Peyer's patch (tissue), 4 donors: ENCODE results near the gene CDH4.

ENCODE experiments used
- CTCF ChIP-seq, 6 experiments: fragments of 450-650 bp in 4 of 6; fragments of 200-600 bp in 2 of 6; sonication (generic) in 1 of 6; IDR thresholded peaks; one replicate each; pipeline ENCODE4 v1.5.1; 2017 to 2019; ENCODE audit warnings: antibody characterized with exemption in 6 of 6, mild to moderate bottlenecking in 3 of 6, moderate library complexity in 1 of 6
- POLR2A ChIP-seq, 2 donors: fragments of 450-650 bp; IDR thresholded peaks; one replicate each; pipeline ENCODE4 v1.5.1; 2017; ENCODE audit warnings: antibody characterized with exemption in 2 of 2, mild to moderate bottlenecking in 2 of 2, moderate library complexity in 2 of 2

DNA sequence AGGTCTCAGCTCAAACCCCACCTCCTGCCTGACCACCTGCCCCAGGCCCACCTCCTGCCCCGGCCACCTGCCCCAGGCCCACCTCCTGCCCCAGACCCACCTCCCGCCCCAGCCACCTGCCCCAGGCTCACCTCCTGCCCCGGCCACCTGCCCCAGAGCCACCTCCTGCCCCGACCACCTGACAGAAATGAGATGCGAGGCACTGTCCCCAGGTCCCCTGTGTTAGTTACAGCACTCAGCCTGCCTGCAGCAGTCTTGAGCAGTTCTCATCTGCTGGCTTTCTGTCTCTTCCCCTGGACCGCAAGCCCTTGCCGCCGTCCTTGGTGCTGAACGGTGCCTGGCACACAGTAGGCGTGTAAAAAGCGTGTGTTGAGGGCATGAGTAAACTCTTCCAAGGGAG, 79.5 kb downstream of the CDH4 start:
- TF ChIP-seq CTCF (IDR thresholded peaks at IDR 0.05) (no peak), POLR2A (IDR thresholded peaks at IDR 0.05) (no peak)
